Prostate gland (tissue), 2 donors: ENCODE measurements around the gene PDP2.

Experiments
- POLR2A ChIP-seq: fragments of 450-650 bp; IDR thresholded peaks from one replicate; pipeline ENCODE4 v1.6.1; 2016; ENCODE audit warnings: antibody characterized with exemption, mild to moderate bottlenecking
- POLR2AphosphoS5 ChIP-seq: sonication (generic); formaldehyde crosslinking; IDR thresholded peaks from one replicate; pipeline ENCODE4 v1.6.1; 2017; ENCODE audit warnings: antibody characterized with exemption
- TF ChIP-seq, protein P1 (sequence below), 4 experiments: fragments of 200-600 bp in 2 of 4; fragments of 450-650 bp in 2 of 4; sonication (generic) in 2 of 4; IDR thresholded peaks; 1 replicate in 3 of 4; 2 replicates in 1 of 4; pipeline ENCODE4 v1.5.1; 2016 to 2019; ENCODE audit warnings: antibody characterized with exemption in 4 of 4, mild to moderate bottlenecking in 2 of 4, moderate library complexity in 2 of 4

DNA sequence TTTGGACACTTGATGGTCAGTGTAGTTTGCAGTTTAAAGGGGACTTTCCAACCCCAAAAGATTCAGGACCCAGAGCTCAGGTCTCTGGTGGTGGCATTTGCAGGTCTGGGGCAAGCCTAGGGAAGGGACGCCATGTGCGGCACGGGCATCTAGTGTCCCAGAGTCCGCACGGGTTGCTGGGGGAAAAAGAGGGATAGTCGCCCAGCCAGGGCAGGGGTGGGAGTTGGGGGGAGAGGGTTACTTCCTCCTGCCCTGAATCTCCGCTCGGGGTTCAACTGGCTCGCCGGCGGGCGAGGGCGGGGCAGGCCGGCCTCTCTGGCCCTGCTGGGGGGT, 36.3 kb upstream of the PDP2 start:
- TF ChIP-seq POLR2A (no peak), POLR2AphosphoS5 (no peak)
- TF ChIP-seq, protein P1, sequence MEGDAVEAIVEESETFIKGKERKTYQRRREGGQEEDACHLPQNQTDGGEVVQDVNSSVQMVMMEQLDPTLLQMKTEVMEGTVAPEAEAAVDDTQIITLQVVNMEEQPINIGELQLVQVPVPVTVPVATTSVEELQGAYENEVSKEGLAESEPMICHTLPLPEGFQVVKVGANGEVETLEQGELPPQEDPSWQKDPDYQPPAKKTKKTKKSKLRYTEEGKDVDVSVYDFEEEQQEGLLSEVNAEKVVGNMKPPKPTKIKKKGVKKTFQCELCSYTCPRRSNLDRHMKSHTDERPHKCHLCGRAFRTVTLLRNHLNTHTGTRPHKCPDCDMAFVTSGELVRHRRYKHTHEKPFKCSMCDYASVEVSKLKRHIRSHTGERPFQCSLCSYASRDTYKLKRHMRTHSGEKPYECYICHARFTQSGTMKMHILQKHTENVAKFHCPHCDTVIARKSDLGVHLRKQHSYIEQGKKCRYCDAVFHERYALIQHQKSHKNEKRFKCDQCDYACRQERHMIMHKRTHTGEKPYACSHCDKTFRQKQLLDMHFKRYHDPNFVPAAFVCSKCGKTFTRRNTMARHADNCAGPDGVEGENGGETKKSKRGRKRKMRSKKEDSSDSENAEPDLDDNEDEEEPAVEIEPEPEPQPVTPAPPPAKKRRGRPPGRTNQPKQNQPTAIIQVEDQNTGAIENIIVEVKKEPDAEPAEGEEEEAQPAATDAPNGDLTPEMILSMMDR (IDR thresholded peaks at IDR 0.05), result no peak
